Trophoblast cell (in vitro differentiated cells and primary cell): ENCODE results near the gene DEAF1.
A peak's percentile ranks its signal among the peaks of the same experiment; 100 is the strongest.

Experiments used
- DNase-seq, 2 donors: peaks; one replicate each; pipeline ENCODE4 v3.0.0-alpha.2; 2016
- H2AFZ ChIP-seq: 2 replicates; pipeline ENCODE4 v1.6.1; 2013; ENCODE audit warnings: low read length, moderate library complexity, mild to moderate bottlenecking; ENCODE audit not compliant: insufficient read depth, poor library complexity
- H2AK5ac ChIP-seq: 2 replicates; pipeline ENCODE4 v1.6.1; 2013; ENCODE audit warnings: mild to moderate bottlenecking, low read length
- H2BK120ac ChIP-seq: 2 replicates; pipeline ENCODE4 v1.6.1; 2013; ENCODE audit warnings: low read length, mild to moderate bottlenecking, moderate library complexity; ENCODE audit not compliant: insufficient read depth, poor library complexity
- H2BK12ac ChIP-seq: 2 replicates; pipeline ENCODE4 v1.6.1; 2013; ENCODE audit warnings: mild to moderate bottlenecking, low read length, moderate library complexity
- H2BK5ac ChIP-seq: 2 replicates; pipeline ENCODE4 v1.6.1; 2013; ENCODE audit warnings: low read length, low read depth, moderate library complexity, mild to moderate bottlenecking; ENCODE audit not compliant: poor library complexity
- H3K14ac ChIP-seq: 2 replicates; pipeline ENCODE4 v1.6.1; 2013; ENCODE audit warnings: mild to moderate bottlenecking, low read length
- H3K18ac ChIP-seq: 2 replicates; pipeline ENCODE4 v1.6.1; 2013; ENCODE audit warnings: mild to moderate bottlenecking, low read length
- H3K23ac ChIP-seq: 2 replicates; pipeline ENCODE4 v1.6.1; 2013; ENCODE audit warnings: low read length
- H3K27ac ChIP-seq: 2 replicates; pipeline ENCODE4 v1.5.1; 2013; ENCODE audit warnings: low read depth, mild to moderate bottlenecking, inconsistent platforms, low read length, moderate library complexity
- H3K27me3 ChIP-seq: 2 replicates; pipeline ENCODE4 v1.6.1; 2013; ENCODE audit warnings: inconsistent platforms, mild to moderate bottlenecking, low read length, moderate library complexity; ENCODE audit not compliant: insufficient read depth
- H3K36me3 ChIP-seq, 2 experiments: 1 replicate in 1 of 2; 2 replicates in 1 of 2; pipeline ENCODE4 v1.6.1; 2013; ENCODE audit warnings: low read length in 2 of 2, mild to moderate bottlenecking in 2 of 2, moderate library complexity in 1 of 2; ENCODE audit not compliant: insufficient read depth in 2 of 2, control insufficient read depth in 1 of 2
- H3K4ac ChIP-seq: 2 replicates; pipeline ENCODE4 v1.6.1; 2013; ENCODE audit warnings: low read depth, mild to moderate bottlenecking, low read length, moderate library complexity
- H3K4me1 ChIP-seq, 2 experiments: 1 replicate in 1 of 2; 2 replicates in 1 of 2; pipeline ENCODE4 v1.6.1; 2013; ENCODE audit warnings: low read length in 2 of 2, mild to moderate bottlenecking in 2 of 2, moderate library complexity in 1 of 2; ENCODE audit not compliant: insufficient read depth in 2 of 2, control insufficient read depth in 1 of 2
- H3K4me2 ChIP-seq: 2 replicates; pipeline ENCODE4 v1.6.1; 2013; ENCODE audit warnings: inconsistent platforms, mild to moderate bottlenecking, low read length, moderate library complexity
- H3K4me3 ChIP-seq: 2 replicates; pipeline ENCODE4 v1.5.1; 2013; ENCODE audit warnings: mild to moderate bottlenecking, low read depth, low read length, inconsistent platforms
- H3K79me1 ChIP-seq: one replicate; pipeline ENCODE4 v1.6.1; 2013; ENCODE audit warnings: low read length
- H3K79me2 ChIP-seq: 2 replicates; pipeline ENCODE4 v1.6.1; 2013; ENCODE audit warnings: low read length, mild to moderate bottlenecking; ENCODE audit not compliant: control insufficient read depth, insufficient read depth, poor library complexity
- H3K9ac ChIP-seq: 2 replicates; pipeline ENCODE4 v1.6.1; 2013; ENCODE audit warnings: mild to moderate bottlenecking, low read length
- H3K9me3 ChIP-seq: 2 replicates; pipeline ENCODE4 v1.6.1; 2013; ENCODE audit warnings: low read depth, mild to moderate bottlenecking, control low read depth, inconsistent platforms, low read length; ENCODE audit not compliant: insufficient read depth
- H4K12ac ChIP-seq: 2 replicates; pipeline ENCODE4 v1.6.1; 2013; ENCODE audit warnings: low read depth, mild to moderate bottlenecking, low read length, moderate library complexity
- H4K8ac ChIP-seq: 2 replicates; pipeline ENCODE4 v1.6.1; 2013; ENCODE audit warnings: low read depth, mild to moderate bottlenecking, low read length, moderate library complexity
- H4K91ac ChIP-seq: one replicate; pipeline ENCODE4 v1.6.1; 2013; ENCODE audit warnings: low read depth, mild to moderate bottlenecking, low read length, moderate library complexity
- WGBS: extraction: QIAGEN DNeasy Blood & Tissue Kit; methylation state at CpG from one replicate; pipeline ENCODE4 v1.1.7; 2013; ENCODE audit warnings: missing lambda C conversion rate; ENCODE audit not compliant: insufficient read length, insufficient coverage; ENCODE audit errors: extremely low coverage; 5-methylcytosine and 5-hydroxymethylcytosine counted together

DEAF1 gene

GRCh38 chr11:641806-642370 is 53.1 kb downstream of the DEAF1 start:
- H3K79me1 ChIP-seq = no peaks in the 10 kb centered on the region
- H3K4me2 ChIP-seq = no peak overlapping the region
- H3K9me3 ChIP-seq = peaks cover 6% of the 10 kb centered on the region
- no peak overlapping the region for H4K91ac ChIP-seq
- H3K14ac ChIP-seq = no peak overlapping the region
- no peak overlapping the region for H3K23ac ChIP-seq
- no peak overlapping the region for H2BK5ac ChIP-seq
- no peak overlapping the region for H2AK5ac ChIP-seq
- no peak overlapping the region for H3K4me3 ChIP-seq
- no peak overlapping the region for H3K9ac ChIP-seq
- H4K12ac ChIP-seq = no peak overlapping the region
- no peak overlapping the region for H3K4ac ChIP-seq
- H3K36me3 ChIP-seq = peaks cover 22 to 25% of the 10 kb centered on the region in 2 experiments
- H3K27ac ChIP-seq = no peak overlapping the region
- peaks cover 31% of the 10 kb centered on the region for H3K27me3 ChIP-seq
- no peaks in the 10 kb centered on the region for H3K79me2 ChIP-seq
- no CpG with 5 or more reads among the region's 19 CpGs for WGBS
- no peak overlapping the region for H2AFZ ChIP-seq
- DNase-seq = no peak
- peaks cover 12 to 23% of the 10 kb centered on the region in 2 experiments for H3K4me1 ChIP-seq
- H2BK120ac ChIP-seq = no peak overlapping the region
- no peak overlapping the region for H4K8ac ChIP-seq
- no peak overlapping the region for H3K18ac ChIP-seq
- H2BK12ac ChIP-seq = no peak overlapping the region

DNA sequence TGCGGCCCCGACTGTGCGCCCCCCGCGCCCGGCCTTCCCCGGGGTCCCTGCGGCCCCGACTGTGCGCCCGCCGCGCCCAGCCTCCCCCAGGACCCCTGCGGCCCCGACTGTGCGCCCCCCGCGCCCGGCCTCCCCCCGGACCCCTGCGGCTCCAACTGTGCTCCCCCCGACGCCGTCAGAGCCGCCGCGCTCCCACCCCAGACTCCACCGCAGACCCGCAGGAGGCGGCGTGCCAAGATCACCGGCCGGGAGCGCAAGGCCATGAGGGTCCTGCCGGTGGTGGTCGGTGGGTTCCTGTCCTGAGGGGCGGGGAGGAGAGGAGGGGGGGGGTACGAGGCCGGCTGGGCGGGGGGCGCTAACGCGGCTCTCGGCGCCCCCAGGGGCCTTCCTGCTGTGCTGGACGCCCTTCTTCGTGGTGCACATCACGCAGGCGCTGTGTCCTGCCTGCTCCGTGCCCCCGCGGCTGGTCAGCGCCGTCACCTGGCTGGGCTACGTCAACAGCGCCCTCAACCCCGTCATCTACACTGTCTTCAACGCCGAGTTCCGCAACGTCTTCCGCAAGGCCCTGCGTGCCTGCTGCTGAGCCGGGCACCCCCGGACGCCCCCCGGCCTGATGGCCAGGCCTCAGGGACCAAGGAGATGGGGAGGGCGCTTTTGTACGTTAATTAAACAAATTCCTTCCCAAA is 54.9 kb downstream of the DEAF1 start:
- Histone ChIP-seq H3K4me2 (no peak overlapping the region), H2BK120ac (no peak overlapping the region), H3K18ac (no peak overlapping the region), H3K9me3 (peaks cover 7% of the 10 kb centered on the region), H4K91ac (no peak overlapping the region), H2AK5ac (no peak overlapping the region), H2BK12ac (no peak overlapping the region), H4K12ac (no peak overlapping the region), H3K4me3 (peak overlapping the region; percentile 34), H3K27ac (no peak overlapping the region), H3K9ac (no peak overlapping the region), H3K23ac (no peak overlapping the region), H2AFZ (no peak overlapping the region), H3K4ac (no peak overlapping the region), H3K4me1 (peaks cover 18 to 29% of the 10 kb centered on the region in 2 experiments), H3K27me3 (peaks cover 39% of the 10 kb centered on the region), H3K79me2 (no peaks in the 10 kb centered on the region), H2BK5ac (no peak overlapping the region), H4K8ac (no peak overlapping the region), H3K36me3 (peaks cover 16 to 17% of the 10 kb centered on the region in 2 experiments), H3K79me1 (peaks cover 1% of the 10 kb centered on the region), H3K14ac (no peak overlapping the region)
- DNase-seq = no peak
- no CpG with 5 or more reads among the region's 69 CpGs for WGBS

DNA sequence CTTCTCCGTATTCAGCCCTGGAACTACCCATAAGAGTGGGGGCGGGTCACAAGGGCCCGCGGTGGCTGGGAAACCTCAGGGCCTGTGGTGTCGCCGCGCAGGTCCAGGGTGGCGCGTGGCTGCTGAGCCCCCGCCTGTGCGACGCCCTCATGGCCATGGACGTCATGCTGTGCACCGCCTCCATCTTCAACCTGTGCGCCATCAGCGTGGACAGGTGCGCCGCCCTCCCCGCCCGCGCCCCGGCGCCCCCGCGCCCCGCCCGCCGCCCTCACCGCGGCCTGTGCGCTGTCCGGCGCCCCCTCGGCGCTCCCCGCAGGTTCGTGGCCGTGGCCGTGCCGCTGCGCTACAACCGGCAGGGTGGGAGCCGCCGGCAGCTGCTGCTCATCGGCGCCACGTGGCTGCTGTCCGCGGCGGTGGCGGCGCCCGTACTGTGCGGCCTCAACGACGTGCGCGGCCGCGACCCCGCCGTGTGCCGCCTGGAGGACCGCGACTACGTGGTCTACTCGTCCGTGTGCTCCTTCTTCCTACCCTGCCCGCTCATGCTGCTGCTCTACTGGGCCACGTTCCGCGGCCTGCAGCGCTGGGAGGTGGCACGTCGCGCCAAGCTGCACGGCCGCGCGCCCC is 55.6 kb downstream of the DEAF1 start:
- Histone ChIP-seq H4K12ac (no peak overlapping the region), H3K27me3 (peaks cover 39% of the 10 kb centered on the region), H3K27ac (no peak overlapping the region), H3K23ac (no peak overlapping the region), H3K9ac (no peak overlapping the region), H3K4me1 (peaks cover 18 to 29% of the 10 kb centered on the region in 2 experiments), H2BK5ac (no peak overlapping the region), H3K4me3 (no peak overlapping the region), H2BK120ac (no peak overlapping the region), H2BK12ac (no peak overlapping the region), H2AFZ (no peak overlapping the region), H2AK5ac (no peak overlapping the region), H3K18ac (no peak overlapping the region), H3K4me2 (peak overlapping the region; percentile 38), H3K36me3 (peaks cover 14% of the 10 kb centered on the region in 2 experiments), H4K91ac (no peak overlapping the region), H3K79me2 (no peaks in the 10 kb centered on the region), H3K4ac (no peak overlapping the region), H3K79me1 (peaks cover 1% of the 10 kb centered on the region), H4K8ac (no peak overlapping the region), H3K9me3 (peaks cover 7% of the 10 kb centered on the region), H3K14ac (no peak overlapping the region)
- DNase-seq = no peak
- WGBS = no CpG with 5 or more reads among the region's 80 CpGs

- no peak overlapping the region for H3K9ac ChIP-seq
- peak overlapping the region; percentile 38 for H3K4me2 ChIP-seq
- no peak overlapping the region for H2BK120ac ChIP-seq
- no peak overlapping the region for H2AK5ac ChIP-seq
- WGBS = no CpG with 5 or more reads among the region's 28 CpGs
- H3K18ac ChIP-seq = no peak overlapping the region
- no peak overlapping the region for H4K12ac ChIP-seq
- no peak overlapping the region for H3K27ac ChIP-seq
- no peak for DNase-seq
- H3K14ac ChIP-seq = no peak overlapping the region
- no peak overlapping the region for H3K4ac ChIP-seq
- H3K4me1 ChIP-seq = peaks cover 18 to 29% of the 10 kb centered on the region in 2 experiments
- peaks cover 1% of the 10 kb centered on the region for H3K79me1 ChIP-seq
- no peak overlapping the region for H2BK12ac ChIP-seq
- no peak overlapping the region for H4K8ac ChIP-seq
- peaks cover 7% of the 10 kb centered on the region for H3K9me3 ChIP-seq
- no peak overlapping the region for H3K4me3 ChIP-seq
- H2BK5ac ChIP-seq = no peak overlapping the region
- H4K91ac ChIP-seq = no peak overlapping the region
- peaks cover 7% of the 10 kb centered on the region in 2 experiments for H3K36me3 ChIP-seq
- no peak overlapping the region for H2AFZ ChIP-seq
- H3K79me2 ChIP-seq = no peaks in the 10 kb centered on the region
- no peak overlapping the region for H3K23ac ChIP-seq
- H3K27me3 ChIP-seq = peaks cover 39% of the 10 kb centered on the region
Measured at GRCh38 chr11:638631-639331, 56.2 kb downstream of the DEAF1 start.
